Small intestine (tissue), 7 donors: ENCODE measurements around the gene AFF1. TPM values are rescaled to one million over a fixed set of nuclear protein-coding genes. Genes with fewer than 3 reads are reported as not detected.
A peak's percentile ranks its signal among the peaks of the same experiment; 100 is the strongest.
"Not testable (repeated sequence)": the region's sequence is repeated elsewhere in the genome, so short reads cannot be mapped to it uniquely, and the experiment has no call there.

Experiments used
- DNase-seq, 2 donors: peaks; one replicate each; pipeline versions ENCODE4 v3.0.0 to v3.0.0-alpha.2; 2013
- FAIRE-seq: peaks from 2 replicates; lab custom pipeline; 2012; peaks lifted over from hg19 to GRCh38; lab: Jason Lieb, UNC
- H3K27ac ChIP-seq, 3 donors: one replicate each; pipeline ENCODE4 v1.5.1; 2013; ENCODE audit warnings: low read length in 2 of 3, mild to moderate bottlenecking in 2 of 3, control low read depth in 1 of 3, inconsistent platforms in 1 of 3, low read depth in 1 of 3, moderate library complexity in 1 of 3
- H3K27me3 ChIP-seq, 3 donors: one replicate each; pipeline ENCODE4 v1.6.1; 2013; ENCODE audit warnings: low read length in 3 of 3, inconsistent platforms in 1 of 3; ENCODE audit not compliant: control insufficient read depth in 3 of 3, insufficient read depth in 3 of 3
- H3K36me3 ChIP-seq, 3 donors: one replicate each; pipeline ENCODE4 v1.6.1; 2013; ENCODE audit warnings: low read length in 3 of 3, inconsistent platforms in 1 of 3, low read depth in 1 of 3, mild to moderate bottlenecking in 1 of 3, moderate library complexity in 1 of 3; ENCODE audit not compliant: control insufficient read depth in 3 of 3, insufficient read depth in 2 of 3
- H3K4me1 ChIP-seq, 3 donors: one replicate each; pipeline ENCODE4 v1.6.1; 2013; ENCODE audit warnings: low read length in 2 of 3, inconsistent platforms in 1 of 3, low read depth in 1 of 3, mild to moderate bottlenecking in 1 of 3, moderate library complexity in 1 of 3; ENCODE audit not compliant: control insufficient read depth in 3 of 3, insufficient read depth in 2 of 3
- H3K4me3 ChIP-seq, 3 donors: one replicate each; pipeline ENCODE4 v1.5.1; 2013; ENCODE audit warnings: low read length in 3 of 3, control low read depth in 1 of 3, inconsistent platforms in 1 of 3, low read depth in 1 of 3, mild to moderate bottlenecking in 1 of 3, moderate library complexity in 1 of 3
- H3K9me3 ChIP-seq, 2 donors: one replicate each; pipeline ENCODE4 v1.6.1; 2013; ENCODE audit warnings: low read depth in 1 of 2, low read length in 1 of 2; ENCODE audit not compliant: control insufficient read depth in 2 of 2, insufficient read depth in 1 of 2
- WGBS, 3 donors: extraction: QIAGEN DNeasy Blood & Tissue Kit; methylation state at CpG; one replicate each; pipeline ENCODE4 v1.1.7; 2013; 5-methylcytosine and 5-hydroxymethylcytosine counted together
- polyA plus RNA-seq, 4 donors: library from polyadenylated mRNA; stranded (reverse) in 3 of 4; unstranded in 1 of 4; fragments of 200-250 nt in 3 of 4; fragments of 120-200 nt in 1 of 4; gene quantifications; one replicate each; pipeline versions ENCODE4 v1.2.1 to v1.2.3, GENCODE V29; 2013
- donor health status: healthy with polysubstance abuse.
- donor health status: control.
- donor health status: control.
- donor health status: Bipolar disorder and iron deficiency.
- donor health status: healthy.

Gene AFF1
- polyA plus RNA-seq, 4 donors: 5.4 to 50.7 (median 10.4) TPM

- not testable (repeated sequence) for H3K27ac ChIP-seq, DNase-seq, FAIRE-seq, H3K36me3 ChIP-seq, H3K9me3 ChIP-seq, H3K27me3 ChIP-seq, H3K4me3 ChIP-seq
- peaks cover 0 to 12% (median 0%) of the 10 kb centered on the region in 3 donors for H3K4me1 ChIP-seq
- WGBS, 3 donors: 96 to 99% (median 97%) methylated on average over 3 of the region's 3 CpGs
Measured at GRCh38 chr4:86989658-86990057, 54.8 kb downstream of the AFF1 start.

- WGBS, 3 donors: 98% methylated on average over 3 of the region's 3 CpGs
- H3K27ac ChIP-seq: no peak overlapping the region
- no peak for FAIRE-seq
Measured at GRCh38 chr4:86990510-86990909, 55.7 kb downstream of the AFF1 start.

GRCh38 chr4:86991994-86992393, 57.2 kb downstream of the AFF1 start:
- Histone ChIP-seq H3K27ac (no peak overlapping the region), H3K36me3 (peaks cover 0 to 2% (median 0%) of the 10 kb centered on the region in 3 donors), H3K4me3 (no peak overlapping the region), H3K27me3 (no peaks in the 10 kb centered on the region), H3K9me3 (no peaks in the 10 kb centered on the region), H3K4me1 (peaks cover 0 to 15% (median 0%) of the 10 kb centered on the region in 3 donors)
- WGBS, 3 donors: 64 to 87% (median 74%) methylated on average over 1 of the region's 1 CpG
- FAIRE-seq (no peak), DNase-seq (no peak)

More at GRCh38 chr4:86990510-86990909, 55.7 kb downstream of the AFF1 start:
- H3K9me3 ChIP-seq: no peaks in the 10 kb centered on the region
- peaks cover 0 to 15% (median 0%) of the 10 kb centered on the region in 3 donors for H3K4me1 ChIP-seq
- no peak overlapping the region for H3K4me3 ChIP-seq
- no peak for DNase-seq
- H3K36me3 ChIP-seq: no peaks in the 10 kb centered on the region
- H3K27me3 ChIP-seq: no peaks in the 10 kb centered on the region

GRCh38 chr4:86993909-86994681, 59.3 kb downstream of the AFF1 start:
- H3K4me3 ChIP-seq: no peak overlapping the region
- peaks cover 0 to 5% (median 0%) of the 10 kb centered on the region in 3 donors for H3K36me3 ChIP-seq
- H3K27ac ChIP-seq: peak overlapping the region in 1 of 3 donors; percentile 5
- 70 to 71% (median 71%) methylated on average over 6 of the region's 6 CpGs for WGBS, 3 donors
- H3K27me3 ChIP-seq: no peaks in the 10 kb centered on the region
- no peaks in the 10 kb centered on the region for H3K9me3 ChIP-seq
- DNase-seq (peak; percentile 69 to 73), FAIRE-seq (no peak)
- H3K4me1 ChIP-seq: peaks cover 0 to 15% (median 0%) of the 10 kb centered on the region in 3 donors

- Histone ChIP-seq H3K27ac (no peak overlapping the region), H3K4me3 (no peak overlapping the region), H3K9me3 (no peaks in the 10 kb centered on the region), H3K36me3 (peaks cover 0 to 5% (median 0%) of the 10 kb centered on the region in 3 donors), H3K4me1 (peaks cover 0 to 15% (median 0%) of the 10 kb centered on the region in 3 donors), H3K27me3 (no peaks in the 10 kb centered on the region)
- 73 to 91% (median 73%) methylated on average over 2 of the region's 2 CpGs for WGBS, 3 donors
- FAIRE-seq (no peak), DNase-seq (no peak)
Measured at GRCh38 chr4:86994686-86995085, 59.9 kb downstream of the AFF1 start.

DNA sequence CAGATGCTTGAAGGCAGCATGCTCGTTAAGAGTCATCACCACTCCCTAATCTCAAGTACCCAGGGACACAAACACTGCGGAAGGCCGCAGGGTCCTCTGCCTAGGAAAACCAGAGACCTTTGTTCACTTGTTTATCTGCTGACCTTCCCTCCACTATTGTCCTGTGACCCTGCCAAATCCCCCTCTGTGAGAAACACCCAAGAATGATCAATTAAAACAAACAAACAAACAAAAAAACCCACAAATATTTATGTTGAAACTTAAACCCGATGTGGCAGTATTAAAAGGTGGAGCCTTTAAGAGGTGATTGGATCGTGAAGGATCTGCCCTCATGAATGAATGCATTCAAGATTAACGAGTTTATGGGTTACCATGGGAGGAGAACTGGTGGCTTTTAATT, 61.7 kb downstream of the AFF1 start:
- FAIRE-seq, H3K36me3 ChIP-seq, H3K27me3 ChIP-seq, DNase-seq, H3K9me3 ChIP-seq, H3K27ac ChIP-seq, H3K4me3 ChIP-seq: not testable (repeated sequence)
- peaks cover 0 to 20% (median 0%) of the 10 kb centered on the region in 3 donors for H3K4me1 ChIP-seq
- WGBS, 3 donors: 82 to 95% (median 89%) methylated on average over 3 of the region's 6 CpGs

DNA sequence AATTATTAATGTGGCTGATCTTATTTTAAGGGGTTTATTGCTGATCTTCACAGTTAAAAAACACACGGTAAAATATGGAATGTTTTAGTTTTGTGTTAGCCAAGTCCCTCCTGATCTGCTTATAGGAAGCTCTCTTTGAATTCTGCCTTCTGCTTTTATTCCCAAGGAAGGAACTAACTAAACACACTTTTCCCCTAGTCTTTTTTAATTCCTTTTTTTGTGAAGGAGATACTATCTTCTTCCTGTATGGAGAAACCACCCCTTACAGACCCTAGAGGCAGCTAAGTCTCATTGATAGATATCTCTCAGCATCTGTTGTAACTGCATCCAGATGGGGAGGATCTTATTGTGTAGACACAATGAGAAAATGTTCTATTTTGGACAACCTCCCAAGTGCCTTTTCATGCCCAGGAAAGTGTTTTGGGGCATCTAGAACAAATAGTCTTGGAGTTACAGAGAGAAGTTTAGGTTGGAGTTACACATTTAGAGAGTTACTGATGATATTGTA, 64.4 kb downstream of the AFF1 start:
- FAIRE-seq (no peak), DNase-seq (peak in 1 of 2 donors; percentile 1)
- WGBS, 3 donors: 71 to 90% (median 79%) methylated on average over 1 of the region's 1 CpG
- H3K27me3 ChIP-seq: no peaks in the 10 kb centered on the region
- no peaks in the 10 kb centered on the region for H3K9me3 ChIP-seq
- peaks cover 0 to 15% (median 0%) of the 10 kb centered on the region in 3 donors for H3K4me1 ChIP-seq
- no peak overlapping the region for H3K4me3 ChIP-seq
- peaks cover 0 to 8% (median 0%) of the 10 kb centered on the region in 3 donors for H3K36me3 ChIP-seq
- H3K27ac ChIP-seq: no peak overlapping the region

DNA sequence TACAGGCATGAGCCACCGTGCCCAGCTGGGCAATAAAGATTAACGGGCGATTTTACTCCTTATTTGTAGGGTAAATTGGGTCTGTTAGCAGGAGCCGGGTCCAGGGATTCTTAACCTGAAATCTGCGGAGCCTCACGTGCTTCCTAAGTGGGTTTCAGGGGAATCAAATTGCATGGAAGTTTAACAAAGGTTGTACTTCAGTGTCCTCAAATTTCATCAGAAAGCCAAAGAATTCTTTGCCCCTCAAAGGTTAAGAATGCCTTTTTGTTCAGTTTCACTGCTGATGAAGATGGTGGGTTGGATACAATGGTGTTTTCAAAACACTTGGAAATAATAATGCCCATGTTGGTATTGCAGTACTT, 67.9 kb downstream of the AFF1 start:
- no peak for FAIRE-seq
- peaks cover 0 to 3% (median 0%) of the 10 kb centered on the region in 3 donors for H3K36me3 ChIP-seq
- H3K9me3 ChIP-seq: no peaks in the 10 kb centered on the region
- H3K4me1 ChIP-seq: peaks cover 0 to 18% (median 3%) of the 10 kb centered on the region in 3 donors
- no peak overlapping the region for H3K27ac ChIP-seq
- H3K4me3 ChIP-seq: no peak overlapping the region
- H3K27me3 ChIP-seq: no peaks in the 10 kb centered on the region
- no peak for DNase-seq
- WGBS, 3 donors: 80 to 91% (median 86%) methylated on average over 6 of the region's 6 CpGs
